ENCODE data around the gene DIO3.

DIO3 gene

GRCh38 chr14:101534198-101534597, 27.1 kb upstream of the DIO3 start:
- no peak for TF ChIP-seq CTCF (IDR thresholded peaks at IDR 0.05; ENCODE audit: low read depth, low read length, missing control alignments)
- H3K4me3 ChIP-seq (replicated peaks; ENCODE audit: low read depth, low read length), result no peak overlapping the region
- no peak for DNase-seq (ENCODE audit: extremely low read depth, low read depth)

GRCh38 chr14:101535232-101535631, 26.1 kb upstream of the DIO3 start:
- TF ChIP-seq CTCF (IDR thresholded peaks at IDR 0.05; ENCODE audit: low read depth, low read length, missing control alignments), result no peak
- no peak for DNase-seq (ENCODE audit: extremely low read depth, low read depth)
- H3K4me3 ChIP-seq (replicated peaks; ENCODE audit: low read depth, low read length), result no peak overlapping the region

GRCh38 chr14:101535701-101536207, 25.5 kb upstream of the DIO3 start:
- no peak overlapping the region for H3K4me3 ChIP-seq (replicated peaks; ENCODE audit: low read depth, low read length)
- no peak for TF ChIP-seq CTCF (IDR thresholded peaks at IDR 0.05; ENCODE audit: low read depth, low read length, missing control alignments)
- no peak for DNase-seq (ENCODE audit: extremely low read depth, low read depth)

GRCh38 chr14:101537286-101537685, 24.0 kb upstream of the DIO3 start:
- no peak overlapping the region for H3K4me3 ChIP-seq (replicated peaks; ENCODE audit: low read depth, low read length)
- DNase-seq (ENCODE audit: extremely low read depth, low read depth), result no peak
- no peak for TF ChIP-seq CTCF (IDR thresholded peaks at IDR 0.05; ENCODE audit: low read depth, low read length, missing control alignments)

GRCh38 chr14:101538878-101539277, 22.4 kb upstream of the DIO3 start:
- TF ChIP-seq CTCF (IDR thresholded peaks at IDR 0.05; ENCODE audit: low read depth, low read length, missing control alignments), result no peak
- no peak overlapping the region for H3K4me3 ChIP-seq (replicated peaks; ENCODE audit: low read depth, low read length)
- no peak for DNase-seq (ENCODE audit: extremely low read depth, low read depth)

- H3K4me3 ChIP-seq (replicated peaks; ENCODE audit: low read depth, low read length), result no peak overlapping the region
- no peak for DNase-seq (ENCODE audit: extremely low read depth, low read depth)
- no peak for TF ChIP-seq CTCF (IDR thresholded peaks at IDR 0.05; ENCODE audit: low read depth, low read length, missing control alignments)
These were observed 21.4 kb upstream of the DIO3 start for GRCh38 chr14:101539880-101540279.

All from HFF-Myc (cell line).